Activated T-cell treated with anti-CD3 and anti-CD28 coated beads, Interleukin-2, amount 50 U/mL, for 72 hours (primary cell): Measurements from ENCODE around the gene CAMK4. TPM values are rescaled to one million over a fixed set of nuclear protein-coding genes. Genes with fewer than 3 reads are reported as not detected.
A peak's percentile ranks its signal among the peaks of the same experiment; 100 is the strongest.
"Not testable (repeated sequence)": the region's sequence is repeated elsewhere in the genome, so short reads cannot be mapped to it uniquely, and the experiment has no call there.

Experiments
- ATAC-seq, 2 donors: fragments of 150-1000 bp; cut with Tn5 transposase; replicated peaks in 1 of 2; 2 replicates each; pipeline ENCODE4 v1.10.0; 2021; ENCODE audit warnings: moderate library complexity in 2 of 2, mild to moderate bottlenecking in 1 of 2
- DNase-seq, 2 donors: peaks; one replicate each; pipeline ENCODE4 v3.0.0; 2021 to 2022; ENCODE audit warnings: mixed read lengths in 1 of 2
- H3K27ac Mint-ChIP-seq: one replicate; pipeline ENCODE4 v1.8.0; 2022; ENCODE audit warnings: mild to moderate bottlenecking, moderate library complexity, mixed read lengths
- H3K27me3 Mint-ChIP-seq: one replicate; pipeline ENCODE4 v1.8.0; 2022; ENCODE audit warnings: low read depth, mixed read lengths
- H3K36me3 Mint-ChIP-seq, 2 donors: one replicate each; pipeline ENCODE4 v1.8.0; 2022; ENCODE audit warnings: mixed read lengths in 2 of 2, mild to moderate bottlenecking in 1 of 2; ENCODE audit not compliant: insufficient read depth in 2 of 2
- H3K4me1 Mint-ChIP-seq: one replicate; pipeline ENCODE4 v1.8.0; 2022; ENCODE audit warnings: low read depth, mixed read lengths
- H3K4me3 Mint-ChIP-seq, 2 donors: one replicate each; pipeline ENCODE4 v1.8.0; 2022; ENCODE audit warnings: mild to moderate bottlenecking in 2 of 2, mixed read lengths in 2 of 2, moderate library complexity in 2 of 2
- H3K9me3 Mint-ChIP-seq, 2 donors: one replicate each; pipeline ENCODE4 v1.8.0; 2022; ENCODE audit warnings: mixed read lengths in 2 of 2
- total RNA-seq, 2 donors: library from RNA; stranded (reverse); gene quantifications; one replicate each; pipeline ENCODE4 v1.2.3, GENCODE V29; 2022

The CAMK4 gene
- total RNA-seq, 2 donors from 2014 or later: 56.1 to 96.0 TPM

DNA sequence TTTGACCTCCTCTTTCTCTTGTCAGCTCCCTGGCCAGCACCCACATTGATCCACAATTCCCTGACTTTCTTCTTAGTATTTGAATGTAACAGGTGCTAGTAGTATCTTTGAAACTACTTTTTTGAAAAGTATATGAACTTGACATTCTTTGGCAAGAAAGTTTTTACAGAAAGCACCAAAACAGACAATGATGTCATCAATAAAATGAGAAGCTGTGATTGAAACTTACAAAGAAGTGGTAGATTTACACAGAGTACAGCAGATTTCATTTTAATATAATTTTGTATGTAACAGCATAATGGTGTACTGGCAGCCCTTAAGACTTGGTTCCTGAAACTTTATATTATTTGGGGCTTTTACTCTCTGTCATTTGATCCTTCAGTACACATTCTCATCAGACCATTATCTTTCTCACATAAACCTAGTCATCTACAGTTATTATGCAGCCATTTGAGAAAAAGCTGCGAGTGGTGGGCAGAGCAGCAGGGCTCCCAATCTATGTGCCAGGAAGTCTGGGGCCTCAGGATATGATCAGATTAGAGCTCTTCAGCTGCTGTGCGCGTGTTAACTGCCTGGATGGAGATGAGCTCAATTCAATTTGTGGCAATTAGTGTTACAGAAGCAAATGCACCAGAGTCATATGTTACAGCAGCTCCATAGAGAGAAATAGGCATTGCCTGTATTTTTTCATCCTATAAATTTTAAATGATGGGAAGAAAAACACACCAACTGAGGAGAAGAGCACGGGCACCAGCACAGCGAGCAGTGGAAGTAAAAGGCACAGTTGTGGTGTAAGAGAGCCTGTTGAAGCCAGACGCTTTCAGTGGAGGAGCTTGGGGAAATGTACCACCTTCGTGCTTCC lies 162.0 kb downstream of the CAMK4 start:
- no peaks in the 10 kb centered on the region for H3K27me3 Mint-ChIP-seq
- ATAC-seq: no peak
- DNase-seq: no peak
- H3K36me3 Mint-ChIP-seq: peaks cover 6 to 16% of the 10 kb centered on the region in 2 donors
- H3K4me3 Mint-ChIP-seq: no peak overlapping the region
- H3K4me1 Mint-ChIP-seq: peaks cover 20% of the 10 kb centered on the region
- H3K27ac Mint-ChIP-seq: peak overlapping the region; percentile 48
- H3K9me3 Mint-ChIP-seq: no peaks in the 10 kb centered on the region

- DNase-seq (no peak), ATAC-seq (no peak)
- Mint-ChIP-seq H3K36me3 (peaks cover 6 to 15% of the 10 kb centered on the region in 2 donors), H3K4me1 (peaks cover 20% of the 10 kb centered on the region), H3K27ac (no peak overlapping the region), H3K4me3 (no peak overlapping the region), H3K9me3 (no peaks in the 10 kb centered on the region), H3K27me3 (no peaks in the 10 kb centered on the region)
These were observed 162.6 kb downstream of the CAMK4 start for GRCh38 chr5:111386832-111387162.

DNA sequence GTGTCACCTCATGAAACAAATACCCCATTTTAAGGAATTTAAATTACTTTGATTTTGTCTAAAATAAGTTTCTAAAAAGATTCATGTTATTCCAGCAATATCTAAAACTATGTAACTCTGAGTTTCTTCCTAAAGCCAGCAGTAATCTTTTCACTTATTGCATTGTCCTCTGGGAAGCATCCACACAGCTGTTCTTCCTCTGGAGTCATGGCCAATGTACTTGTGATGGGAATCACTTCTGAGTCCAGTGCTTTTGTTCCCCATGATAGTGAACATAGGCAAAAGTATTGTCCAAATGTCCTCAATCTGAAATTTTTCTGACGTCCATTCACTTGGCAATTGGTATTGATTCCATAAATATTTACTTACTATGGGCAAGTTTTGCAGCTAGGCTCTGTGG lies 163.2 kb downstream of the CAMK4 start:
- peaks cover 6 to 19% of the 10 kb centered on the region in 2 donors for H3K36me3 Mint-ChIP-seq
- H3K4me3 Mint-ChIP-seq: no peak overlapping the region
- DNase-seq (no peak), ATAC-seq (no peak)
- peaks cover 20% of the 10 kb centered on the region for H3K4me1 Mint-ChIP-seq
- no peaks in the 10 kb centered on the region for H3K9me3 Mint-ChIP-seq
- H3K27me3 Mint-ChIP-seq: no peaks in the 10 kb centered on the region
- H3K27ac Mint-ChIP-seq: no peak overlapping the region

DNA sequence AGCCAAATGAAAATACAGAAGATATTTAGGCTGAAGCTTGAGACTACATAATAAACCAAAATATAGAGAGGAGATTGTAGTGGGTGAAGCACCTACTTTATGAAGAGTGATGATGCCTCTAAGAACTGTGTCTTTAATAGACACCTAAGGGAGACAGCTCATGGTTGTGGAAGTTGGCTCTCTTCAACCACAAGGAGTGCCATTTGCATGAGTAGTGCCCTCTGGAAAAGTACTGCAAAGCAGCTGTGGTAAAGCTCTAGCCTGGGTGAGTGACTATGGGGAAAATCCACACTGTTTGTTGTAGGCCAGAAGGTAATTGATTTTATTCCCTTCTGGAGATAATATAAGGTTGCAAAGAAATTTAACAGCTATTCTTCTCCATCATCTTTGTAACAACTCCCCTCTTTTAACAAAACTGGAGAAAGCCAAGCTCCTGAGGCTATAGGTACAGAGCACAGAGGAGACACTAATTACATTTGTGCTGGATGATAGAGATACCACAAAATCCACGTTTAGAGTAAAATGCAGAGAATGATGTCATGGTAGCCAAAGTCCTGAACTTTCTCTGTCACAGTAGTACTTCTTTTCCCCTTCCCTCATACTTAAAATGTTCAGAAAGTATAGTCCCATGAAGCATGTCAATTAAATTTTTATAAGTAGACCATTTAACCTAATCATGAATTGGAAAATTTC lies 165.4 kb downstream of the CAMK4 start:
- no peaks in the 10 kb centered on the region for H3K27me3 Mint-ChIP-seq
- no peak overlapping the region for H3K4me3 Mint-ChIP-seq
- H3K27ac Mint-ChIP-seq: peak overlapping the region; percentile 30
- H3K36me3 Mint-ChIP-seq: peaks cover 6 to 20% of the 10 kb centered on the region in 2 donors
- H3K9me3 Mint-ChIP-seq: no peaks in the 10 kb centered on the region
- DNase-seq: no peak
- peak; percentile 67 to 75 for ATAC-seq
- H3K4me1 Mint-ChIP-seq: peaks cover 24% of the 10 kb centered on the region

GRCh38 chr5:111392181-111392580 lies 168.0 kb downstream of the CAMK4 start:
- H3K36me3 Mint-ChIP-seq: peaks cover 6 to 18% of the 10 kb centered on the region in 2 donors
- no peaks in the 10 kb centered on the region for H3K9me3 Mint-ChIP-seq
- no peak overlapping the region for H3K27ac Mint-ChIP-seq
- DNase-seq (no peak), ATAC-seq (no peak)
- H3K4me1 Mint-ChIP-seq: peaks cover 19% of the 10 kb centered on the region
- no peak overlapping the region for H3K4me3 Mint-ChIP-seq
- H3K27me3 Mint-ChIP-seq: no peaks in the 10 kb centered on the region

DNA sequence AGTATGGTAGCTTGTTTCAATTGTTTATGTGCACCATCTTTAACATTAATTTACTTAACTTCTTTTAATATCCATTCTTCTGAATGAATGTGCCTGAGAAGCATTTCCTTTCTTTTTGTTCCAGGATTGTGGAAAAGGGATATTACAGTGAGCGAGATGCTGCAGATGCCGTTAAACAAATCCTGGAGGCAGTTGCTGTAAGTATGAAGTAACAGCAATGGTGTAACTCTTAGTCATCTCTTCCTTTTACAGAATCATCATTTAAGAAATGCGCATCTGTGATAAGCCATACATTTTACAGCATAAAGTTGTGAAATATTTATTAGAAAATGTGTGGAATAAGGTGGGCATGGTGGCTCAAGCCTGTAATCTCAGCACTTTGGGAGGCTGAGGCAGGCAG lies 170.4 kb downstream of the CAMK4 start:
- Mint-ChIP-seq H3K27me3 (no peaks in the 10 kb centered on the region), H3K9me3 (no peaks in the 10 kb centered on the region), H3K36me3 (peaks cover 2 to 20% of the 10 kb centered on the region in 2 donors), H3K4me3 (no peak overlapping the region), H3K27ac (no peak overlapping the region), H3K4me1 (peaks cover 31% of the 10 kb centered on the region)
- no peak for ATAC-seq
- no peak for DNase-seq

- peak overlapping the region in 1 of 2 donors; percentile 21 for H3K4me3 Mint-ChIP-seq
- H3K36me3 Mint-ChIP-seq: peaks cover 5 to 29% of the 10 kb centered on the region in 2 donors
- ATAC-seq: peak; percentile 76 to 81
- no peaks in the 10 kb centered on the region for H3K27me3 Mint-ChIP-seq
- DNase-seq: peak; percentile 2 to 12
- H3K4me1 Mint-ChIP-seq: peaks cover 30% of the 10 kb centered on the region
- H3K9me3 Mint-ChIP-seq: no peaks in the 10 kb centered on the region
- no peak overlapping the region for H3K27ac Mint-ChIP-seq
These were observed 173.8 kb downstream of the CAMK4 start for GRCh38 chr5:111398013-111398412.

GRCh38 chr5:111399113-111399512 lies 174.9 kb downstream of the CAMK4 start:
- no peaks in the 10 kb centered on the region for H3K27me3 Mint-ChIP-seq
- H3K4me3 Mint-ChIP-seq: peak overlapping the region in 1 of 2 donors; percentile 33
- DNase-seq (no peak), ATAC-seq (peak in 1 of 2 donors; percentile 41)
- H3K4me1 Mint-ChIP-seq: peaks cover 25% of the 10 kb centered on the region
- no peaks in the 10 kb centered on the region for H3K9me3 Mint-ChIP-seq
- peaks cover 5 to 31% of the 10 kb centered on the region in 2 donors for H3K36me3 Mint-ChIP-seq
- peak overlapping the region; percentile 77 for H3K27ac Mint-ChIP-seq

GRCh38 chr5:111401906-111402305 lies 177.7 kb downstream of the CAMK4 start:
- H3K36me3 Mint-ChIP-seq: peaks cover 9 to 44% of the 10 kb centered on the region in 2 donors
- ATAC-seq (no peak), DNase-seq (no peak)
- no peak overlapping the region for H3K4me3 Mint-ChIP-seq
- H3K9me3 Mint-ChIP-seq: no peaks in the 10 kb centered on the region
- H3K4me1 Mint-ChIP-seq: peaks cover 25% of the 10 kb centered on the region
- H3K27me3 Mint-ChIP-seq: no peaks in the 10 kb centered on the region
- no peak overlapping the region for H3K27ac Mint-ChIP-seq

DNA sequence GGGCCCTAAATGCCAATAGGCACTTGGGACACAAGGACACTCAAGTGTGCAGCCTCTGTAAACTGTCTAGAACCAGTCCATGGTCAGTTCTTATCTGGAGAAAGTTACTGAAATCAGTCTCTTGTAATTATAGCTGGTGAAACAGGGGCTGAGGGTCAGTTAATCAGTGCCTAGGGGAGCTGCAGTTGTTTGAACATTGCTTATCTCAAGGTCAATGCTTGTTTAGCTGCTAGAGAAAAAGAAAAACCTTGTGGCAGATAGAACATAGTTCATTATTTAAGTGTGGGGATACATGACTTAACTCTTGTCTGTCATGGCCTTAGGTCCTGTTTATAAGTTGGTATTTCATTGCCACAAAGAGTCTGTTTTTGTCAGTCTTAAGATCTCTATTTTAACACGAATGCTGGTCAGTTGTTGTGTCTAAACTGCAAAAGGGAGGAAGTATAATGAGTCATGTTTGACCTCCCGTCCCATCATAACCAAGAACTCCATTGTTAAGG lies 180.1 kb downstream of the CAMK4 start:
- Mint-ChIP-seq H3K27ac (no peak overlapping the region), H3K27me3 (no peaks in the 10 kb centered on the region), H3K4me1 (peaks cover 5% of the 10 kb centered on the region), H3K4me3 (no peak overlapping the region), H3K36me3 (peaks cover 15 to 52% of the 10 kb centered on the region in 2 donors), H3K9me3 (peaks cover 2 to 6% of the 10 kb centered on the region in 2 donors)
- ATAC-seq (no peak), DNase-seq (no peak)

DNA sequence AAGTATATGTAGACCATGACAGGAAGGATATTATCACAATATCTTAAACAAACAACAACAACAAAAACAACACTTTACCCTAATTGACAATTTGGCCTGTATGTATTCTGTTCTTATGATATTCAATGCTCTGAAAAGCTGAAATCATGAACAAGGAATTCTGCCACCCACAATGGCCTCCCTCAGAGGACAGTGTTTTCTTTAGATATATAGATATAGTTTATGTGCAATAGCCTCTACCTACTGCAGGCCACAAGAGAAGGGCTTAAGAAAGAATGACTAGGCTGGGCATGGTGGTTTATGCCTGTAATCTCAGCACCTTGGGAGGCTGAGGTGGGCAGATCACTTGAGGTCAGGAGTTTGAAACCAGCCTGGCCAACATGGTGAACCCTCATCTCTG lies 183.4 kb downstream of the CAMK4 start:
- DNase-seq (no peak), ATAC-seq (no peak)
- Mint-ChIP-seq H3K4me1 (peaks cover 5% of the 10 kb centered on the region), H3K36me3 (peaks cover 12 to 49% of the 10 kb centered on the region in 2 donors), H3K4me3 (no peak overlapping the region), H3K9me3 (peaks cover 2 to 6% of the 10 kb centered on the region in 2 donors), H3K27ac (no peak overlapping the region), H3K27me3 (no peaks in the 10 kb centered on the region)

DNA sequence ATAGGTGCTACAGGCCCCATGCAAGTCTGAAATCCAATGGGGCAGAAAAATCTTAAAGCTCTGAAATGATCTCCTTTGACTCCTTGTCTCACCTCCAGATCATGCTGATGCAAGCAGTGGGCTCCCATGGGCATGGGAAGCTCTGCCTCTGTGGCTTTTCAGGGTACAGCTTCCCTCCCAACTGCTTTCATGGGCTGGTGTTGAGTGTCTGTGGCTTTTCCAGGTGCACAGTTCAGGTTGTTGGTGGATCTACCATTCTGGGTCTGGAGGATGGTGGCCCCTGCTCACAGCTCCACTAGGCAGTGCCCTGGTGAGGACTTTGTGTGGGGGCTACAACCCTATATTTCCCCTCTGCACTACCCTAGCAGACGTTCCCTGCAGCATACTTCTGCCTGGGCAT lies 184.6 kb downstream of the CAMK4 start:
- Mint-ChIP-seq H3K9me3 (peaks cover 2 to 6% of the 10 kb centered on the region in 2 donors), H3K4me3 (no peak overlapping the region), H3K27me3 (no peaks in the 10 kb centered on the region), H3K4me1 (peaks cover 5% of the 10 kb centered on the region), H3K36me3 (peaks cover 12 to 45% of the 10 kb centered on the region in 2 donors), H3K27ac (no peak overlapping the region)
- ATAC-seq: no peak
- DNase-seq: no peak

DNA sequence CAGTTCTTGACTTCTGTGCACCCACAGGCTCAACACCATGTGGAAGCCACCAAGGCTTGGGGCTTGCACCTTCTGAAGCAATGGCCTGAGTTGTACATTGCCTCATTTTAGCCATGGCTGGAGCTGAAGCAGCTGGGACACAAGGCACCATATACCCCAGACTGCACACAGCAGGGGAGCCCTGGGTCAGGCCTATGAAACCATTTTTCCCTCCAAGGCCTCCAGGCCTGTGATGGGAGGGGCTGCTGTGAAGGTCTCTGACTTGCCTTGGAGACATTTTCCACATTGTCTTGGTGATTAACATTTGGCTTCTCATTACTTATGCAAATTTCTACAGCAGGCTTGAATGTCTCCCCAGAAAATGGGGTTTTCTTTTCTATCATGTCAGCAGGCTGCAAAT lies 185.1 kb downstream of the CAMK4 start:
- not testable (repeated sequence) for H3K27me3 Mint-ChIP-seq, H3K4me3 Mint-ChIP-seq, H3K27ac Mint-ChIP-seq, H3K9me3 Mint-ChIP-seq, H3K4me1 Mint-ChIP-seq, ATAC-seq, DNase-seq
- peaks cover 12 to 45% of the 10 kb centered on the region in 2 donors for H3K36me3 Mint-ChIP-seq
